ENCODE measurements around the gene TECPR1.

Gene TECPR1

DNA sequence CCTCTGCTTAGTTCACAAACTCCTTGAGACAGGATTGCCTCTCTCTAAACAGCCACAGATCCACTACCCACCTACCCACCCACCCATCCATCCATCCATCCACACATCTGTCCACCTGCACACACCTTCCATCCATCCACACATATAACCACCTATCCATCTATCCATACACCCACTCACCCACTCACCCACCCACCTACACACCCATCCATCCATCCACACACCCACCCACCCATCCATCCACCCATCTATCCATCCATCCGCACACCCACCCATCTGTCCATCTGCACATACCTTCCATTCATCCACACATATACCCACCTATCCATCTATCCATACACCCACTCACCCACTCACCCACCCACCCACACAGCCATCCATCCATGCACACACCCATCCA is 9.7 kb downstream of the TECPR1 start:
- no peak for DNase-seq

DNA sequence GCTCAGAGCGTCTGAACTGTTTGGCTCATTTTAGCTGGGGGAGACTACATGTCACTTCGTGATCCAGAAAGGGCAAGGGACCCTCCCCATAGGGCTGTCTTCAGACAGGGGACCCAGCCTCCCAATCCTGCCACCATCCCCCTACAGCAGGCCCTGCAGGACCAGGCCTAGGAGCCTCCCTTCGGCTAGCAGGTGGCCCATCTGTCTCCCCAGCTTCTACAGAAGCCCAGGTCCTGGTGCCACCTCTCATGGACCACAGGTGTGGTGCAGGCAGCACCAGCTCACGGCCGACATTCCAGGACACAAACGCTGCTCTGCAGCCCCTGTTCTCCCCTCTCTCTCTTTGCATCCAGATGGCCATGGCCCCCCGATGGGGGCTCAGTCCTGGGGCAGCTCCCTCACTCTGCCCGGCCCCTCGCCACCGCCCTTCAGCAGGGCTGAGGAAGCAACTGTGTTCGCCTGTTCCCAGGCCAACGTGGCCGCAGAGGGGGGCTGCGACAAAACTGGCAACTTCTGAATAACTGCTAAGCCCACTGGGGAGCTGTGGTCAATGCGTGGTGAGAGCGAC is 10.3 kb downstream of the TECPR1 start:
- DNase-seq = no peak

DNA sequence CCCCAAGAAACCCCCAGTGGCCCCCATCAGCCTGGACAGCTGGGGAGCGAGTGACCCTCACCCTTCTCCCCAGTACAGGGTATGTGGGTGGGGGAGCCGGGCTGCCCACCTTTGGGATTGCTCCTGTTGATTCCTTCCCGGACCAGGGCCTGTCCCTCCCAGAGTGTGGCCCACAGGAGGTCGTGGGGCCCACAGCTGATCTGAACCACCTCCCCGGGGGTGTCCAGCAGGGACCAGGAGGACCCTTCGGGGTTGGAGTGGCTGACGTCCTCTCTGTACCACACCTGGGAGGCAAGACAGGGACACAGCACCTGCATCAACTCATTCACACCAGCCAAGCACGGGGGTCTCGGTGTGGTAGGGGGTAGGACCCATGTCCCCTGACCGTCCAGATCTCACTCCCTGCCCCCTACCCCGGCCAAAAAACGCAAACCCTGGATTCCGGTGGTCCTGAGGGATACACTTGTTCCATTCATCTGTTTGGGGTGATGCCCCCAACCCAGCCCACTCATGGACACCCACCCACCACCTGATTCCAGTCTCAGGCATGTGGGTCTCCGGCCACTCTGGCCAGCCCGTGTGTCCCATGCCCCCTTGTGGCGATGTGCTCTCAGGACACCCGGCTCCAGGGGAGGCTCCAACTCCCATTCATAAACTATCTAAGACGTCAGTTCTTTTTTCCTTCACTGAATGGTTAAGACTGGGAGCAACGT is 10.9 kb downstream of the TECPR1 start:
- no peak for DNase-seq

DNA sequence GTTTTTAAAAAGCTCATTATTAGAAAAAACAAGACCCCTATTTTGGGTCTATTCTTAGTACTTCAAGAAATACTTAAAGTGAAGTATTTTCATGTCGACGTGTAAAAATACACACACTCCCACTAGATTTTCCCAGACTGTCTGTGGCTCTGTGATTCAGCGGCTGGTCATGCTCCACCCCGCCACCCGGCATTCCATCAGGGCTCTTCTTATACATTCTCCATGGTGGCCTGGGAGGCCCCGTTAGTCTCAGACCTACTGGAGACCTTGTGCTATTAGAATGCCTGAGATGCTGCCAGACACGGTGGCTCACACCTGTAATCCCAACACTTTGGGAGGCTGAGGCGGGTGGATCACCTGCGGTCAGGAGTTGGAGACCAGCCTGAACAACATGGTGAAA is 13.1 kb downstream of the TECPR1 start:
- no peak for DNase-seq

DNA sequence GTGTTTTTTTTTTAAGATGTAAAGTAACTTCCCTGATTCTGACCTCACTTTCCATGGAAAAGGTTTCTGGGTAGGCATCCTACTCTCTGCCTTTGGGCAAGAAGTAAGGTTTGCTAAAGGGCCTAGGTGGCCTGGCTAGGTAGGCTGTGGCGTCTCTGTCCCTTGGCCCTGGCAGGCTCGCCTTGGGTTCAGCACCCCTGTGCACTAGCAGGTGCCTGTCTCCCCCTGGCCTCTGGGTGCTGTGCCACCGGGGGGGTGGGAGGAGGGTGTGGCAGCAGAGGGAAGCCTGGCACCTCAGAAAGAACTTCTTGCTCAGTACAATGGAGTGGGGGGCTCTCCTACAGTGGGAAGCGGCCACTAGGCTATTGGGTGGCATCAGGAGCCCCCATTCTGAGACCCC is 14.0 kb downstream of the TECPR1 start:
- DNase-seq = no peak

DNA sequence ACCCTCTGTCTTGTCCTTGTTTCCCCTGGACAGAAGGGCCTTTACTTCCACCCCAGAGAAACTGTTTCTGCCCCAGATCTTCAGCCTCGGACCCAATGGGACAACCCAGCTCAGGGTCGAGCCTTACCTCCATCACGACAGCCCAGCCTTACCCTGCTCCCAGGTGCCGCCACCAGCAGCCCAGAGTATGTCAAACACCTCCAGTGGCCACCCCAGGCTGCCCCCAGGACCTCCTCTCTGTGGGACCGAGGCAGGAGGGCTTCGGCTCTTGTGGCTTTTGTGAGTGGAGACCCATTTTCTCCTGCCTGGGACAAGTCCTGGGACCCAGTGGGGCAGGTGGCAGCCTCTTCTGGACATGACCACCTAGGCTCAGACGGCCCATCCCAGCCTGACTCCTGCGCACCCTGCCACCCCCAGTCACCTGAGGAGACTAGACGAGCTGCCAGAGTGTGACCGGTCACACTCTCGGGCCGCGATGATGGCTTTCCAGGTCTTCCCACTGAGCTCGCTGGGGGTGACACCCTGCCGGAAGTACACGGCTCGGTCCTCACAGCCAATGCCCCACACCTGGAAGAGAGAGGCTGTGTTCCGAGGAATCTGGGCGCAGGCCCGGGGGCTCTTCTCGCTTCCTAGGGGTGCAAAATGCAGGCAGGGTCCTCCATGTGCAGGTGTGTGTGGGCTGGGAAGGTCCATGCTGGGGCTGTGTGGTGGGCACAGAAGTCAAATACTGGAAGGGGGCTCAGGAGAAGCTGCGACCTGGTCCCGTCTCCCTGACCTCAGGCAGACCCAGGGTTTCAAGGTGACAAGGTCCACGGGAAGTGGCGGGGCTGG is 15.5 kb downstream of the TECPR1 start:
- no peak for DNase-seq

DNA sequence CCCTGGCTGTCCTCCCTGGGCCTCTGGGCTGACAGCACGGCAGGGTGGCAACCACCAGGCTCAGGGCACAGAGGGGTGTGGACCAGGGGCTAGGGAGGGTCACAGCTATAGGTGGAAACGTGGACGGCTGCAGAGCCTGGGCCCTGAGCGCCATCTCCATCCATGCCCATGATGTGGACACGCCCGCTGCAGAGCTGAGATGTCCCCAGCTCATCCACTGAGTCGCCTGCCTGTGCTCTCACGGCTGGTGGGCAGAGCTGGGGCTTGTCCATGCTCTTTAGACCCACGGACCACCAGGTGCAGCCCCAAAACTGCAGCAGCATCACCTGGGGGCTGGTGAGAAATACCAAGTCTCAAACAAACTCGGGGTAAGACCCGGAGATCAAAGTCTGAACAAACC is 16.1 kb downstream of the TECPR1 start:
- DNase-seq = no peak

DNA sequence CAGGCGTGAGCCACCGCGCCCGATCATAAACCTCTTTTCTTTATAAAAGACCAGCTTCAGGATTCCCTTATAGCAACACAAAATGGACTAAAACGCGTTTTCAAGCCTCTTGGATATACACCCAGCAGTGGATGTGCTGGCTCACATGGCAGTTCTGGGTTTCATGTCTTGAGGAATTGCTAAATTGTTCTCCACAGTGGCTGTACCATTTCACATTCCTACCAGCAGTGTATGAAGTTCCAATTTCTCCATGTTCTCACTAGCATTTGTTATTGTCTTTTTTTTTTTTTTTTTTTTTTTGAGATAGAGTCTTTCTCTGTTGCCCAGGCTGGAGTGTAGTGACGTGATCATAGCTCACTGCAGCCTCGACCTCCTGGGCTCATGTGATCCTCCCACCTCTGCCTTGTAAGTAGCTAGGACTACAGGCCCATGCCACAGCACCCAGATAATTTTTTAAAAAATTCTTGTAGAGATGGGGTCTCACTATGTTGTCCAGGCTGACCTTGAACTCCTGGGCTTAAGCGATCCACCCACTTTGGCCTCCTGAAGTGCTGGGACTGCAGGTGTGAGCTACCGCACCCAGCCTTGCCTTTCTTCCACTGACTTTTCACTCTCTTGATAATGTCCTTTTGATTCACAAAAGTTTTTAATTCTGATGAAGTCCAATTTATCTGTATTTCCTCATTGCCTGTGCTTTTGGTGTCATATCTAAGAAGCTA is 17.4 kb downstream of the TECPR1 start:
- no peak for DNase-seq

DNA sequence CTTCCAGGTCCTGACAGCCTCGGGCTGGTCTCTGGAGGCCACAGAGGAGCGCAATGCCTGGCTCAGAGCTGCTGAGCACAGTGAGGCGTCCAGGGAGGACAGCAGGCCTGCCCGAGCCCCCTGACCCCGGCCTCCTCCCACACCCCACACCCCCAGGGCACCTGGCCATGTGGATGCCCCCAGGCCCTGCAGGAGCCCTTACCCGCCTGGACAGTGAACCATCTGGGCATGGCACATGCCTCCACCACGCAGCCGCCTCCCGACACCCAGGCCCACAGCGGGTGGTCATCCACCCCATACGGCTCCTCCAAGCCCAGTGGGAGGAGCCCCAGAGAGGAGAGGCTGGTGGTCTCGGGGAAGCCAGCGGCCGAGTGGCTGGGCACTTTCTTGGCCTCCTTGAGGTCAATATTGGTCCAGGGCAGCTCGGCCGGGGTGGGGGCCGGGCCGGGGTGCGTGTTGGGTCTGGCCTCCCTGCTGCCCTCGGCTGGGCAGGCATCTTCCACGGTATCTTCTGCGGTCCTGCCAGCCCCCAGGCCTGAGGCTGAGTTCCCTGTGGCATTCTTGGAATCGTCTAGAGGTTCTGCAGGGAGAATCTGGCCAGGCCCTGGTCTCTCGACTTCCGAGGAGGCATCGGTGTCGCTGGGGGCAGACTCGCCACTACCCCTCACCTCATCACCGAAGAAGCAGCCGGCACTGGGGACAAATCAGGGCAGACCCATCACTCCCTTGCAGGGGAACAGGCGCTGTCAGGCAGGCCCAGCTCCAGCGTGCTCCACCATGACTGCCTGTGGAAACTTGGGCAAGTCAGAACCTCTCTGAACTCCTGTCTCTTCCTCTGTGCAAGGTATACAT is 18.6 kb downstream of the TECPR1 start:
- DNase-seq = no peak

DNA sequence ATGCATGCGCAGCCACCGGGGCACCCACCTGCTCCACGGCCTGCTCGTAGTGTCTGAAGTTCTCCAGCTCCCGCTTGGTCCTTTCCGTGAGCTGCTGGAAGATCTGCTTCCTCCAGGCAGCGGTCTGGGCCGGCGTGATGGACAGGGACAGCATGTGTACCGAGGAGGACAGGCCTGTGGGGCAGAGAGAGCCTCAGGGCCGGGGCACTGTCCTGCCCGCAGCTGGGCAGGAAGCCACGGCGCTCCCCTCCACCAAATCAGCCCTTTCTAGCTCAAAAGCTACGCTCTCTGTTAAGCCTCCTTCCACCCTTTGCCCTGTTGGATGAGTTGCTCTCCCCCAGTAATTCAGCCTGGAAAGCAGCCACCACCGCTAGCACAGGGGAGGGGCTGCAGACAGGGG is 19.2 kb downstream of the TECPR1 start:
- DNase-seq = no peak

DNA sequence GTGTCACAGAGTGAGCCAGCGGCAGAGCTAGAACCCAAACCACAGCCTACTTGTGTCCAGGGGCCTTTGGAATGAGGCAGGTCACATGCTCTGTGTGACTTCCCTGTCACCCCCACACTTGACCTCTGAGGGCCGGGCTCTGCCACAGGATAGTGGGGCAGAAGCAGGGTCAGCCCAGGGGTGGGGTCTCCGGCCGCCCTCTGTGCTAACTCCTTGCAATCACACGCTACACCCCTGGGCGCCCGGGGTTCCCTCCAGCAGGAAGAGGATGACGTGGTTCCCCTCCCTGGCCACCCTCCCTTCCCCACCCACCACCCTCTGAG is 19.8 kb downstream of the TECPR1 start:
- DNase-seq = no peak

DNA sequence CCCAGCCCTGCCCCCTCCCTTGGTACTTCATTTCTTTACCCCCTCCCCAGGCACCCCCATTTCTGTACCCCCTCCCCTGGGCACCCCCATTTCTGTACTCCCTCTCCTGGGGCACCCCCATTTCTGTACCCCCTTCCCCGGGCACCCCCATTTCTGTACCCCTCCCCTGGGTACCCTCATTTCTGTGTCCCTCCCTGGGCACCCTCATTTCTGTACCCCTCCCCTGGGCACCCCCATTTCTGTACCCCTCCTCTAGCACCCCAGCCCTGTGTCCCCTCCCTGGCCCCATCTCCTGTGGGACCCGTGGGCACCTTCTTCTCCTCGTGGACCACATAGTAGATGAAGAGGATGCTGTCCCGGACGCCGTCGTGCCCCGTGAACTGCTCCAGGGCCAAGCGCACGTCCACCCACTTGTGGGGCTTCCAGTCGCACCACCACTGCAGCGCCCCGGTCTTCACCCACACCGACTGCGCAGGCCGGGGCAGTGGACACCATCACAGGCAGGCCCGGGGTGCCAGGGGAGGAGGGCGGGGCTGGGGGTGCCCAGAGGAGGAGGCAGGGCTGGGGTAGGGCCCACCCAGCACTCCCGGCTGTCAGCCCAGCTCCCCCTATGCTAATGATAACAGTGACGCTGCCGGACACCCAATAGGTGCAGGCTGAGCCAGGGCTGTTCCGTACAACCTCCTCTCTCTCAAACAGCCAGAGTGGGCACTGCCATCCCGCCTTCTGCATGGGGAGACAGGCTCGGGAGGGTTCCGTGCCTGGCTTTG is 20.4 kb downstream of the TECPR1 start:
- DNase-seq = no peak

DNA sequence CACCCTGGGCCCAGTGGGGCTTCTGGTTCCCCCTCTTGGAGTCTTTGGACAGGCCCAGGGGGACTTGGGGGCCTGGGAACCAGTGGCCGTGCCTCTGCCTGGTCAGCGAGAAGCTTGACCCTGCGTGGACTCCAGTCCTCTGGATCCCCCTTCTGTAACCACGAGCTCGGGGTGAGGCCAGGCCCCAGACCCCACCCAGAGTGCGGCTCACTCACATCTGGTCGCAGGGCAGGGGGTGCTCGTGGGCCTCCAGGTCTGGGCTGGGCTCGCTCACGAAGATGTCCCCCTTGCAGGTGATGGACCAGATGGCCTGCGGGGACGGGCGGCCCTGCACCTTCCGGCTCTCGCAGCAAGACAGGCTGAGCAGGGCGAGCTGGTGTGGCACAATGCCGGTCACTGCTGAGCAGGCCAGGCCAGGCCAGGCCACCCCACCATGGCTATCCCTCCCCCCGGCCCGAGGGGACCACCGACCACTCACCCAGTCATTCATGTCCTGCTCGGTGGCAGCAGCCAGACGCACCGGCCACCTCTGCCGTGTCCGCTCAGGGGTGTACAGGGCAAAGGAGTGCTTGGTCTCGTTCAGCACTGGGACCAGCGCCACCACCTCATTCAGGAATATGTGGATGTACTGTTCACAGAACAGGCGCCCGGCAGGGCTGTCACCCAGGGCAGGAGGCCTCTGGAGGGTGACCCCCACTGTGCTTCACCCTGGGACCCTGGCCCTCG is 21.1 kb downstream of the TECPR1 start:
- no peak for DNase-seq

DNA sequence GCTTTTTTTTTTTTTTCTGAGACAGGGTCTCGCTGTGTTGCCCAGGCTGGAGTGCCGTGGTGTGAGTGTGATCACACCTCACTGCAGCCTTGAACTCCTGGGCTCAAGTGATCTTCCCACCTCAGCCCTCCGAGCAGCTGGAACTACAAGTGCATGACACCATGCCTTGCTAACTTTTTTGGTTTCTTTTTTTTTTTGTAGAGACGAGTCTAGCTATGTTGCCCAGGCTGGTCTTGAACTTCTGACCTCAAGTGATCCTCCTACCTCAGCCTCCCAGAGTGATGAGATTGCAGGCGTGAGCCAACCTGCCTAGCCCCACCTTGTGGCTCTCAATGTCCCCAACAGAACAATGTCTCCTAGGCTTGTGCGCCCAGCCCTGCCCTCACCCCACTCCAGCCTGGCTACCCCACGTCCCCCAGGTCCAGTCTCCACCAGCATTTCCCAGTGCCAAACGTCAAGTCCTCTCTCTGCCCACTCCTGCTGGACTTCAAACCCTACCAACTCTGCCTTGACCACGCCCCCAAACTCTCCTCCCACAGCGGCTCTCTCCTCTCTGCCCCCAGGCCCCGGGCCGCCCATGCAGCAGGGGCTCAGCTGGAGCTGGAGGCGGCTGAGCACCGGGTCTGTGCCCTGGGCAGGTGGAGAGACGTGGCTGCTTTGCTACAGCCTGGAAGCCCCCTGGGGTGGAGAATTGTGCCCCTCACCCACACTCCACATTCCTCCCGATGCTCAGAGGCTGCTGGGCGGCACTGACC is 21.9 kb downstream of the TECPR1 start:
- no peak for DNase-seq

DNA sequence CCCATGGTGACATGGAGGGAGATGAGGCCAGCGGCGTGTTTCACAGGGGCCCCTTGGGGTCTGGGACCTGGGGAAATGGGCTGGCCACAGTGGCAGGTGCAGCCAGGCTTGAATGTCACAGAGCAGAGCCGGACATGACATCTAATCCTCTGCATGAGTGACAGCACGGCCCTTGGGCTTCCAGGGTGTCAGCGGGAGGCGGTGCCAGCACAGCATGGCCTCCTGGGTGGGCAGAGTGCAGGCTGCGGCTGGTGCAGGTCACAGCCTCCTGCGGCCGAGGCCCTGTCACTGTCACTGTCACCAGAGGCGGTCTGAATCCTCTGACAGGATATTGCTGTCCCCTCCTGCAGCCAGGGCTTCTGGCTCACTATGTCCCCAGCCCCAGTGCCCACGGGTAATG is 22.6 kb downstream of the TECPR1 start:
- DNase-seq = no peak

DNA sequence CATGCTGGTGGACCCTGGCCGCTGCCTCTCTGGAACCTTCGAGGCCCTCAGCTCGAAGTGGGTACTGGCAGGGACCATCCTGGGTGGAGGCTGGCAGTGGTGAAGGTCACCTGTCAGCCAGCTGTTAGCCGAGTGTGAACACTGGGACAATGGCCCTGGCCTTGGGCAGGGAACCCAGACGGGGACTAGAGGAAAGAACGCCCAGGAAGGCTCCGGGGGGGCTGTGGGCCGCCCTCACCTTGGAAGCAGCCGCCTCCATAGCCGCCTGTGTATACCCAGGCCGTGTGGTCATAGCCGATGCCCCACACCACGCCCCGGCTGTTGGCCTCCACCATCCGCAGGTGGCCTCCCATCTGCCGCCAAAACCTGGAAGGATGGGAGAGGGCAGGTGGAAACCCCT is 23.2 kb downstream of the TECPR1 start:
- DNase-seq = no peak

DNA sequence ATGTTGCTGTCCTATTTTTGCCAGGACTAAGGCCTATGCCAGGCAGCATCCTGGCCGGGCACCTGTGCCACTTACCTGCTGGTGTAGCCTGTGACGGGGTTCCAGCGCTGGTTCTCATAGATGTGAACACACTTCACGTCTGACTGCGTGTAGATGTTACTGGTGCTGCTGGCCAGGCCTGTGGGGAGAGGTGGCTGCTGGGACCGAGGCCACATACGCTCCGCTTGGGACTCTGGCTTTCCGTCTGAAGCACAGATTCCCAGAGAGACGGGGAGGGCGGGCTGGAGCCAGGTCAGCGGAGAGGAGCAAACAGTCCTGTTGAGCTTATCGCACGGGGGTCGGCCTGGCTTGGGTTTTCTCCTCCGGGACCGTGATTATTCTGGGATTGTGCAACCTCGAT is 24.1 kb downstream of the TECPR1 start:
- DNase-seq = no peak

DNA sequence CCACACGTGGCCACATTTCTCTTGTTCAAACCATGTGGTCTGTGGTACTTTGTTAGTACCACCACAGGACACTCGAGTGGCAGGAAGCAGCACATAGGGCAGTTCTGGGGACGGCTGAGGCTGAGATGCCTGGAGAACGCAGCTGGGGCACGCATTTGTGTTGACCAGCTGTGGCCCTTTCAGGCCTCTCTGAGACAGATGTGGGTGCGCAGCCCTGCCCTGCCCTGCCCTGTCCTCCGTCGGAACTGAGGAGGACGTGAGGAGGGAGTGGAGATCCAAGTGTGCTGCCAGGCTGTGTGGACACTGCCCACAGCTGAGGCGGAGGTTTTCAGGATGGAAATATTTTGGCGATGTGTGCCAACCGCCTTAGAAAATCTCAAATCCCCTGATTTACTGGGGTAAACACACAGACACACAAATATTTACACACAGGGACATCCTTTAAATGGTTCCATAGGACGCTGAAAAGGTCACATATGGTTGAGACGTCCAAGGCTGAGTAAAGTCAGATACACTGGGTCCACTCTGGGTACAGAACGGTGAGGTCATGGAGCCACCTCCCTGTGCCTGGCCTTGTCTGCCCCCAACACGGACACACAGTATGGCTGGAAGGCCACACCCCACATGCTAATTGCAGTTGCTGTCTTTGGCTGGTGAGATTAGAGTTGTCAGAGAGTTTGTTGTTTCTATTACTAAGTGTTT is 26.0 kb downstream of the TECPR1 start:
- DNase-seq = no peak

DNA sequence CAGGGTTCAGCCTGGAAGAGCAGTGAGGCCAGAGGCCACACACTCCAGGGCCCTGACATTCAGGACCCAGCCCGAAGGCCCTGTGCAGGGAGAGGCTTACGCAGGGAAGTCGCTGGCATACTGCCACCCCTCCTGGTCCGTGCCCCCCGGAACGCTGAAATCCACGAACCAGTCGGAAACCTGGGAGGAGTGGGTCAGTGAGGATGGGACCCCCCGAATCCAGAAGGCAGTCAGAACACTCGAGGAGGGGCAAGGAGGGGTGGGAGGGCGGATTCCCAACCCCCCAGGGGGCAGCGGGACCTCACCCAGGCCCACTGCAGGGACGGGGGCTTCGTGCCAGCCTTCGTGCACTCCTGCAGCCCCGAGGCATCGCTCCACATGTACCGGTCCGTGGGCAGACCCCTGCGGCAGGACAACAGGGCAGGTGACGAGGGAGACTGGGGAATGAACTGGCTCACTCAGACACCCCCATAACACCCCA is 27.3 kb downstream of the TECPR1 start:
- DNase-seq = no peak
